OCI-LY7 (cell line): Measurements from ENCODE around the gene FHDC1. TPM values are rescaled to one million over a fixed set of nuclear protein-coding genes. Genes with fewer than 3 reads are reported as not detected.

Source experiments
- BruUV-seq: library from RNA; stranded (reverse); fragments of 400-500 nt; replicated peaks from 2 replicates; lab custom pipeline; 2021; lab: Mats Ljungman, UMichigan
- CTCF ChIA-PET: fragments of 300-600 bp; sonication (Branson Sonifier 250); formaldehyde crosslinking; loops from one replicate; lab custom pipeline; 2022; ENCODE audit warnings: antibody characterized with exemption; ENCODE audit not compliant: unreplicated experiment; lab: Charles Lee
- POLR2A ChIA-PET: fragments of 300-600 bp; sonication (Branson Sonifier 250); formaldehyde crosslinking; loops from one replicate; lab custom pipeline; 2022; ENCODE audit warnings: antibody characterized with exemption; lab: Charles Lee
- DNase-seq: peaks from one replicate; pipeline ENCODE4 v3.0.0-alpha.2; 2015; ENCODE audit warnings: low spot score
- H2AFZ ChIP-seq: fragments of 200-600 bp; sonication (generic), shearing (Covaris generic); 2 replicates; pipeline ENCODE4 v1.6.1; 2014; ENCODE audit warnings: mild to moderate bottlenecking, antibody characterized with exemption, low read length, moderate library complexity
- H3K27ac ChIP-seq: fragments of 200-600 bp; sonication (generic); 2 replicates; pipeline ENCODE4 v1.5.1; 2014; ENCODE audit warnings: mixed run types, low read depth, mild to moderate bottlenecking, moderate library complexity, low read length, inconsistent platforms; ENCODE audit not compliant: poor library complexity, severe bottlenecking
- H3K36me3 ChIP-seq: fragments of 200-600 bp; sonication (generic); 2 replicates; pipeline ENCODE4 v1.6.1; 2014; ENCODE audit warnings: mild to moderate bottlenecking, antibody characterized with exemption, low read length, moderate library complexity, mixed read lengths; ENCODE audit not compliant: insufficient read depth
- H3K4me1 ChIP-seq: fragments of 200-600 bp; sonication (generic); 2 replicates; pipeline ENCODE4 v1.5.1; 2014; ENCODE audit warnings: mild to moderate bottlenecking, low read length; ENCODE audit not compliant: insufficient read depth, poor library complexity, severe bottlenecking
- H3K4me2 ChIP-seq: fragments of 200-600 bp; sonication (generic); 2 replicates; pipeline ENCODE4 v1.6.1; 2014; ENCODE audit warnings: mild to moderate bottlenecking, low read length
- H3K4me3 ChIP-seq: fragments of 200-600 bp; sonication (generic); 2 replicates; pipeline ENCODE4 v1.5.1; 2014; ENCODE audit warnings: mild to moderate bottlenecking, low read depth, low read length; ENCODE audit not compliant: poor library complexity, severe bottlenecking
- H3K79me2 ChIP-seq: fragments of 200-600 bp; sonication (generic); 2 replicates; pipeline ENCODE4 v1.6.1; 2016; ENCODE audit warnings: low read depth, mild to moderate bottlenecking, low read length, moderate library complexity, mixed read lengths; ENCODE audit not compliant: insufficient read depth
- H3K9me2 ChIP-seq: fragments of 200-600 bp; sonication (generic); 2 replicates; pipeline ENCODE4 v1.6.1; 2016; ENCODE audit warnings: mild to moderate bottlenecking, low read length, mixed read lengths; ENCODE audit not compliant: insufficient read depth
- H3K9me3 ChIP-seq: fragments of 200-600 bp; sonication (generic); 2 replicates; pipeline ENCODE4 v1.6.1; 2014; ENCODE audit warnings: mild to moderate bottlenecking, mixed run types, low read length, mixed read lengths
- H4K20me1 ChIP-seq: fragments of 200-600 bp; sonication (generic); 2 replicates; pipeline ENCODE4 v1.6.1; 2014; ENCODE audit warnings: mild to moderate bottlenecking, antibody characterized with exemption, low read length, moderate library complexity, mixed read lengths; ENCODE audit not compliant: insufficient read depth
- EZH2phosphoT487 ChIP-seq: fragments of 200-600 bp; sonication (generic); IDR thresholded peaks from 2 replicates; pipeline ENCODE4 v1.6.1; 2018; ENCODE audit warnings: low read depth, borderline replicate concordance, mild to moderate bottlenecking, mixed run types, antibody characterized with exemption, low read length, moderate library complexity, mixed read lengths
- intact Hi-C: fragments of 100-400 bp; cut with micrococcal nuclease; formaldehyde crosslinking; loops from one replicate; pipeline ENCODE4 v1.10.0; 2022; ENCODE audit not compliant: unreplicated experiment
- total RNA-seq, 2 experiments: library from RNA; depleted of rRNA in 1 of 2; stranded (reverse); fragments of >200 nt in 1 of 2; shearing (Covaris generic) in 1 of 2; gene quantifications; 2 replicates each; pipeline ENCODE4 v1.2.3, GENCODE V29; 2014 to 2022
- TF ChIP-seq, protein P1 (sequence below): fragments of 200-600 bp; sonication (generic); conservative IDR thresholded peaks from 2 replicates; pipeline ENCODE4 v1.5.1; 2014; ENCODE audit warnings: mild to moderate bottlenecking, antibody characterized with exemption, low read length, moderate library complexity, mixed read lengths

The FHDC1 gene
- total RNA-seq, 2 experiments from 2014 or later = 0.04 to 0.13 TPM

DNA sequence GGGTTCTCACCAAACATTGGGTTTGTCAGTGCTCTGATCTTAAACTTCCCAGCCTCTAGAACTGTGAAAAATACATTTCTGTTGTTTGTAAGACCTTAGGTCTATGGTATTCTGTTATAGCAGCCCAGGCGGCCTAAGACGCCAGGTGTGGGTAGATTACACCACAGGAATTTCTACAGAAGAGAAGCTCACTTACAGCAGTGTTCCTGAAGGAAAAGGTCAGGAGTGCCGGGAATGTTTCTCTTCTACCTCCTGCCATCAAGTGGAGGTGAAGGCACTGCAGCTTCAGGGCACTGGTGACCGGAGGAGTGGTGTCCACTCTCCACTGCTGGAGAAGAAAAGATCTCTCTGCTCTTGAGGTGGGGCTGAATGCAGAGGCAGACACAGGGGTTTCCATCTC lies 45.7 kb downstream of the FHDC1 start:
- DNase-seq = no peak
- no peak overlapping the region for H2AFZ ChIP-seq
- ChIA-PET CTCF (no interaction called here), POLR2A (interaction anchor here (0.6 kb wide), 1 partner anchor 620 kb away, joined by 3 read pairs; no protein-coding TSS in a partner anchor)
- H3K9me3 ChIP-seq = no peaks in the 10 kb centered on the region
- H3K4me3 ChIP-seq = no peak overlapping the region
- no TSS peak for BruUV-seq
- H3K9me2 ChIP-seq = no peaks in the 10 kb centered on the region
- no peaks in the 10 kb centered on the region for H3K36me3 ChIP-seq
- intact Hi-C loops = no loop called here
- no peaks in the 10 kb centered on the region for H4K20me1 ChIP-seq
- no peaks in the 10 kb centered on the region for H3K4me1 ChIP-seq
- TF ChIP-seq, protein P1, sequence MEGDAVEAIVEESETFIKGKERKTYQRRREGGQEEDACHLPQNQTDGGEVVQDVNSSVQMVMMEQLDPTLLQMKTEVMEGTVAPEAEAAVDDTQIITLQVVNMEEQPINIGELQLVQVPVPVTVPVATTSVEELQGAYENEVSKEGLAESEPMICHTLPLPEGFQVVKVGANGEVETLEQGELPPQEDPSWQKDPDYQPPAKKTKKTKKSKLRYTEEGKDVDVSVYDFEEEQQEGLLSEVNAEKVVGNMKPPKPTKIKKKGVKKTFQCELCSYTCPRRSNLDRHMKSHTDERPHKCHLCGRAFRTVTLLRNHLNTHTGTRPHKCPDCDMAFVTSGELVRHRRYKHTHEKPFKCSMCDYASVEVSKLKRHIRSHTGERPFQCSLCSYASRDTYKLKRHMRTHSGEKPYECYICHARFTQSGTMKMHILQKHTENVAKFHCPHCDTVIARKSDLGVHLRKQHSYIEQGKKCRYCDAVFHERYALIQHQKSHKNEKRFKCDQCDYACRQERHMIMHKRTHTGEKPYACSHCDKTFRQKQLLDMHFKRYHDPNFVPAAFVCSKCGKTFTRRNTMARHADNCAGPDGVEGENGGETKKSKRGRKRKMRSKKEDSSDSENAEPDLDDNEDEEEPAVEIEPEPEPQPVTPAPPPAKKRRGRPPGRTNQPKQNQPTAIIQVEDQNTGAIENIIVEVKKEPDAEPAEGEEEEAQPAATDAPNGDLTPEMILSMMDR = no peak
- no peak for TF ChIP-seq EZH2phosphoT487
- H3K4me2 ChIP-seq = no peak overlapping the region
- H3K79me2 ChIP-seq = no peaks in the 10 kb centered on the region
- H3K27ac ChIP-seq = no peak overlapping the region

DNA sequence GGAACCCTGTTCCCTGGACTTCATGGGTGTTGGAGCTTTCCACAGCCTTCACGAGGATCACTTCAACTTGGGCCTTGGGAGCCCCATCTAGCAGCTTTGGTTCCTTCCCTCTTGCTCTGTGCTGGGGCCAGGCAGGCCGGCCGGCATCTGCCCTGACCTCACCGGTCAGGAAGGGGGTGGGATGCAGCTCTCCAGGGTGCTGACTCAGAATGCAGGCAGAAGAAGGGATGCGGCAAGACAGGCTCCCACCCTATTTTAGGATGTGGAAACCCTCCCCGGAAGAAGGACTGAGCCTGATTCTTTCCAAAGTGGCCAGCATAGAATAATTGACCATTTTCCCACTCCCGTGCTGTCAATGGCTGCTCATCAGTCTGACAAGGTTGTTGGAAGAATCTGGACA lies 47.1 kb downstream of the FHDC1 start:
- Histone ChIP-seq H3K36me3 (no peaks in the 10 kb centered on the region), H3K4me1 (no peaks in the 10 kb centered on the region), H3K9me2 (no peaks in the 10 kb centered on the region), H3K4me2 (no peak overlapping the region), H2AFZ (no peak overlapping the region), H3K9me3 (no peaks in the 10 kb centered on the region), H4K20me1 (no peaks in the 10 kb centered on the region), H3K4me3 (no peak overlapping the region), H3K79me2 (no peaks in the 10 kb centered on the region), H3K27ac (no peak overlapping the region)
- TF ChIP-seq, protein P1 = no peak
- TF ChIP-seq EZH2phosphoT487 = no peak
- intact Hi-C loops = no loop called here
- no TSS peak for BruUV-seq
- DNase-seq = no peak
- ChIA-PET CTCF (no interaction called here), POLR2A (interaction anchor here (0.8 to 1.6 kb wide), 3 partner anchors 9 to 98 kb away, joined by 3 to 4 read pairs (median 4); no protein-coding TSS in a partner anchor)

DNA sequence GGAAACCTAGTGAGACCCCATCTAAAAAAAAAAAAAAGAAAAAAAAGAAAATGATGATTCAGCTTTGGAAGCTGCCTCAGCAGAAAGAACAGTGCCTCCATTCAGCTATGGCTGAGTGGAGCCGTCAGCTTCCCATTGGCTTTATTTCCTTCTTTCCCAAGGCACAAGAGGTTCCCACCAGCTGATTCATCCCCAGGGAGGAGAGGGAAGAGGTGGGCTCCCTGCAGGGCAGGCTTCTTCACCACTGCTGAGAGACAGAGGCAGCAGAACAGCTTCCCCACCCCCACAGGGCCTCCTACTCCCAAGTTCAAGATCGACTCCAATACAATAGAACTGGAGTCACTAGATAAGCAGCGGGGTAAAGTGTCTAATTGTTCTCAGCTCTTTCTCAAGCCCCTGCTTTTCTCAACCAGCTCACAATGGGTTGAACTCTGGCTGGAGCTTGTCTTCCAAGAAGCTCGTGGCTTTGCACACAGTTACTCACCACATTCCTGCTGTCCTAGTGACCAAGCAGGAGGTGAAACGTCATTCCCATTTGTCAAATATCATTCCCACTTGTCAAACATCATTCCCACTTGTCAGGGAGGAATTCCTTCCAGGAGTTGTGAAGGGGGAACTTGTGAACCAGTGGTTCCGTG lies 47.8 kb downstream of the FHDC1 start:
- POLR2A ChIA-PET = interaction anchor here (0.6 to 1.6 kb wide), 4 partner anchors 13 to 98 kb away, joined by 4 to 5 read pairs (median 4); no protein-coding TSS in a partner anchor
- H3K9me2 ChIP-seq = no peaks in the 10 kb centered on the region
- DNase-seq = no peak
- no peak overlapping the region for H2AFZ ChIP-seq
- CTCF ChIA-PET = no interaction called here
- H3K27ac ChIP-seq = no peak overlapping the region
- BruUV-seq = no TSS peak
- no peak overlapping the region for H3K4me2 ChIP-seq
- H3K79me2 ChIP-seq = no peaks in the 10 kb centered on the region
- TF ChIP-seq, protein P1 = no peak
- no peak for TF ChIP-seq EZH2phosphoT487
- H4K20me1 ChIP-seq = no peaks in the 10 kb centered on the region
- no peaks in the 10 kb centered on the region for H3K36me3 ChIP-seq
- H3K4me1 ChIP-seq = no peaks in the 10 kb centered on the region
- no peaks in the 10 kb centered on the region for H3K9me3 ChIP-seq
- no peak overlapping the region for H3K4me3 ChIP-seq
- intact Hi-C loops = no loop called here
